Measurements from ENCODE around the gene LAMA3. TPM values are rescaled to one million over a fixed set of nuclear protein-coding genes. Genes with fewer than 3 reads are reported as not detected.

The LAMA3 gene
- polyA plus RNA-seq, 1 of the 3 experiments (the other 2 are of a cell fraction), result 3.5 TPM

GRCh38 chr18:23921716-23922285 lies 232.5 kb downstream of the LAMA3 start:
- TF ChIP-seq CHD2 (IDR thresholded peaks at IDR 0.05; ENCODE audit: low read length, partially characterized antibody), result no peak
- no peak for TF ChIP-seq PBX3 (IDR thresholded peaks at IDR 0.05)
- TF ChIP-seq FOXJ3 (CRISPR knock-in tag; IDR thresholded peaks at IDR 0.05), result no peak
- TF ChIP-seq RFX5 (IDR thresholded peaks at IDR 0.05; ENCODE audit: low read length), result no peak
- TF ChIP-seq IRF3 (IDR thresholded peaks at IDR 0.05; ENCODE audit: low read depth, low read length), result no peak
- no peak for TF ChIP-seq MAX (IDR thresholded peaks at IDR 0.05; ENCODE audit: low read depth)
- no peak for TF ChIP-seq USF2 (IDR thresholded peaks at IDR 0.05; ENCODE audit: borderline replicate concordance, low read depth, low read length)
- no peak for TF ChIP-seq ELF1 (IDR thresholded peaks at IDR 0.05)
- TF ChIP-seq GATA2 (CRISPR knock-in tag; IDR thresholded peaks at IDR 0.05), result no peak
- TF ChIP-seq MEF2A (IDR thresholded peaks at IDR 0.05; ENCODE audit: borderline replicate concordance, low read depth), result no peak
- no peak for TF ChIP-seq RAD21 (IDR thresholded peaks at IDR 0.05; ENCODE audit: low read length)
- no peak for TF ChIP-seq USF1 (IDR thresholded peaks at IDR 0.05; ENCODE audit: borderline replicate concordance, low read depth)
- TF ChIP-seq TCF12 (IDR thresholded peaks at IDR 0.05), result no peak
- no peak for TF ChIP-seq TEAD4 (IDR thresholded peaks at IDR 0.05; ENCODE audit: borderline replicate concordance, insufficient read depth)
- TF ChIP-seq EP300 (IDR thresholded peaks at IDR 0.05; ENCODE audit: borderline replicate concordance in 1 of 2, low read depth in 1 of 2, low read length in 1 of 2), result no peak
- TF ChIP-seq CTCF (IDR thresholded peaks at IDR 0.05), result no peak
- no peak for TF ChIP-seq SIN3A (IDR thresholded peaks at IDR 0.05; ENCODE audit: borderline replicate concordance, low read depth, low read length)
- TF ChIP-seq POLR2AphosphoS5 (IDR thresholded peaks at IDR 0.05; ENCODE audit: low read depth, low read length), result no peak
- no peak for TF ChIP-seq ZBTB33 (IDR thresholded peaks at IDR 0.05; ENCODE audit: borderline replicate concordance, low read depth)
- no peak for TF ChIP-seq MXI1 (IDR thresholded peaks at IDR 0.05; ENCODE audit: low read depth, low read length)
- CTCF ChIA-PET, result no interaction called here
- H3K36me3 ChIP-seq (replicated peaks in 1 of 2; ENCODE audit: control insufficient read depth in 1 of 2, insufficient read depth in 2 of 2, low read length in 1 of 2), result no peaks in the 10 kb centered on the region

More at GRCh38 chr18:23921716-23922285, 232.5 kb downstream of the LAMA3 start:
- peaks cover 19% of the 10 kb centered on the region for H3F3A ChIP-seq (replicated peaks; ENCODE audit: insufficient read depth)
- H3K4me2 ChIP-seq, result no peak overlapping the region
- no peak overlapping the region for H3K27ac ChIP-seq (ENCODE audit: low read depth in 2 of 2, low read length in 1 of 2)
- no peak for DNase-seq
- H2AFZ ChIP-seq (ENCODE audit: low read depth), result no peak overlapping the region
- no peaks in the 10 kb centered on the region for H3K9me2 ChIP-seq
- POLR2A ChIA-PET, result no interaction called here
- 94% methylated on average over 12 of the region's 12 CpGs for WGBS (ENCODE audit: low lambda C conversion rate)
- H3K9ac ChIP-seq, result no peak overlapping the region
- H3K9me3 ChIP-seq, result no peaks in the 10 kb centered on the region
- no peaks in the 10 kb centered on the region for H3K27me3 ChIP-seq (ENCODE audit: insufficient read depth)
- H3K4me1 ChIP-seq (ENCODE audit: control insufficient read depth in 1 of 2, insufficient read depth in 2 of 2, low read depth in 1 of 2, low read length in 1 of 2), result peaks cover 0 to 6% of the 10 kb centered on the region in 2 experiments; a peak in 2 of 4 replicates
- H3K4me3 ChIP-seq (ENCODE audit: low read depth in 2 of 2, low read length in 1 of 2), result no peak overlapping the region
- H3K79me2 ChIP-seq (ENCODE audit: insufficient read depth), result no peaks in the 10 kb centered on the region
- no peaks in the 10 kb centered on the region for H4K20me1 ChIP-seq (ENCODE audit: insufficient read depth)

Measured in SK-N-SH (cell line).